ENCODE measurements around the gene CTNND2.

CTNND2 gene

GRCh38 chr5:11164531-11165294, 739.5 kb downstream of the CTNND2 start:
- H3K27me3 ChIP-seq (ENCODE audit: insufficient read depth, insufficient read length): no peaks in the 10 kb centered on the region
- no peaks in the 10 kb centered on the region for H3K9me3 ChIP-seq (ENCODE audit: insufficient read depth, low read length)
- H3K4me3 ChIP-seq (ENCODE audit: insufficient read length, low read depth): no peak overlapping the region
- no peaks in the 10 kb centered on the region for H3K4me1 ChIP-seq (ENCODE audit: insufficient read depth, insufficient read length)
- TF ChIP-seq ZNF274 (IDR thresholded peaks at IDR 0.05; ENCODE audit: low read depth, low read length) (no peak), YY1 (IDR thresholded peaks at IDR 0.05; ENCODE audit: insufficient read depth, insufficient read length) (no peak), SUZ12 (IDR thresholded peaks at IDR 0.05; ENCODE audit: extremely low read depth, insufficient read depth, insufficient read length) (no peak)
- DNase-seq (ENCODE audit: low read depth, low spot score): no peak
- no peak overlapping the region for H3K9ac ChIP-seq (ENCODE audit: insufficient read length, low read depth)
- H3K36me3 ChIP-seq (ENCODE audit: insufficient read depth, insufficient read length, low read length): no peaks in the 10 kb centered on the region

- Histone ChIP-seq H3K9me3 (ENCODE audit: insufficient read depth, low read length) (no peaks in the 10 kb centered on the region), H3K4me1 (ENCODE audit: insufficient read depth, insufficient read length) (no peaks in the 10 kb centered on the region), H3K36me3 (ENCODE audit: insufficient read depth, insufficient read length, low read length) (no peaks in the 10 kb centered on the region), H3K27me3 (ENCODE audit: insufficient read depth, insufficient read length) (no peaks in the 10 kb centered on the region), H3K4me3 (ENCODE audit: insufficient read length, low read depth) (no peak overlapping the region), H3K9ac (ENCODE audit: insufficient read length, low read depth) (no peak overlapping the region)
- no peak for DNase-seq (ENCODE audit: low read depth, low spot score)
- no peak for TF ChIP-seq SUZ12 (IDR thresholded peaks at IDR 0.05; ENCODE audit: extremely low read depth, insufficient read depth, insufficient read length)
- TF ChIP-seq ZNF274 (IDR thresholded peaks at IDR 0.05; ENCODE audit: low read depth, low read length): no peak
Measured at GRCh38 chr5:11157132-11157531, 747.1 kb downstream of the CTNND2 start.

GRCh38 chr5:11153670-11154382, 750.4 kb downstream of the CTNND2 start:
- Histone ChIP-seq H3K4me3 (ENCODE audit: insufficient read length, low read depth) (no peak overlapping the region), H3K36me3 (ENCODE audit: insufficient read depth, insufficient read length, low read length) (no peaks in the 10 kb centered on the region), H3K4me1 (ENCODE audit: insufficient read depth, insufficient read length) (no peaks in the 10 kb centered on the region), H3K9ac (ENCODE audit: insufficient read length, low read depth) (no peak overlapping the region), H3K27me3 (ENCODE audit: insufficient read depth, insufficient read length) (no peaks in the 10 kb centered on the region), H3K9me3 (ENCODE audit: insufficient read depth, low read length) (no peaks in the 10 kb centered on the region)
- no peak for DNase-seq (ENCODE audit: low read depth, low spot score)
- TF ChIP-seq ZNF274 (IDR thresholded peaks at IDR 0.05; ENCODE audit: low read depth, low read length) (no peak), SUZ12 (IDR thresholded peaks at IDR 0.05; ENCODE audit: extremely low read depth, insufficient read depth, insufficient read length) (no peak), YY1 (IDR thresholded peaks at IDR 0.05; ENCODE audit: insufficient read depth, insufficient read length) (no peak)

- TF ChIP-seq SUZ12 (IDR thresholded peaks at IDR 0.05; ENCODE audit: extremely low read depth, insufficient read depth, insufficient read length) (no peak), YY1 (IDR thresholded peaks at IDR 0.05; ENCODE audit: insufficient read depth, insufficient read length) (no peak), ZNF274 (IDR thresholded peaks at IDR 0.05; ENCODE audit: low read depth, low read length) (no peak)
- Histone ChIP-seq H3K4me3 (ENCODE audit: insufficient read length, low read depth) (no peak overlapping the region), H3K4me1 (ENCODE audit: insufficient read depth, insufficient read length) (no peaks in the 10 kb centered on the region), H3K9me3 (ENCODE audit: insufficient read depth, low read length) (no peaks in the 10 kb centered on the region), H3K36me3 (ENCODE audit: insufficient read depth, insufficient read length, low read length) (no peaks in the 10 kb centered on the region), H3K27me3 (ENCODE audit: insufficient read depth, insufficient read length) (no peaks in the 10 kb centered on the region), H3K9ac (ENCODE audit: insufficient read length, low read depth) (no peak overlapping the region)
- DNase-seq (ENCODE audit: low read depth, low spot score): no peak
Measured at GRCh38 chr5:11152368-11152767, 751.9 kb downstream of the CTNND2 start.

GRCh38 chr5:11150976-11151375, 753.3 kb downstream of the CTNND2 start:
- Histone ChIP-seq H3K27me3 (ENCODE audit: insufficient read depth, insufficient read length) (no peaks in the 10 kb centered on the region), H3K36me3 (ENCODE audit: insufficient read depth, insufficient read length, low read length) (no peaks in the 10 kb centered on the region), H3K4me1 (ENCODE audit: insufficient read depth, insufficient read length) (no peaks in the 10 kb centered on the region), H3K9ac (ENCODE audit: insufficient read length, low read depth) (no peak overlapping the region), H3K4me3 (ENCODE audit: insufficient read length, low read depth) (no peak overlapping the region), H3K9me3 (ENCODE audit: insufficient read depth, low read length) (no peaks in the 10 kb centered on the region)
- TF ChIP-seq ZNF274 (IDR thresholded peaks at IDR 0.05; ENCODE audit: low read depth, low read length) (no peak), SUZ12 (IDR thresholded peaks at IDR 0.05; ENCODE audit: extremely low read depth, insufficient read depth, insufficient read length) (no peak), YY1 (IDR thresholded peaks at IDR 0.05; ENCODE audit: insufficient read depth, insufficient read length) (no peak)
- DNase-seq (ENCODE audit: low read depth, low spot score): no peak

GRCh38 chr5:11148810-11149539, 755.3 kb downstream of the CTNND2 start:
- H3K4me3 ChIP-seq (ENCODE audit: insufficient read length, low read depth): no peak overlapping the region
- no peak for TF ChIP-seq SUZ12 (IDR thresholded peaks at IDR 0.05; ENCODE audit: extremely low read depth, insufficient read depth, insufficient read length)
- no peak for TF ChIP-seq YY1 (IDR thresholded peaks at IDR 0.05; ENCODE audit: insufficient read depth, insufficient read length)
- TF ChIP-seq ZNF274 (IDR thresholded peaks at IDR 0.05; ENCODE audit: low read depth, low read length): no peak
- no peaks in the 10 kb centered on the region for H3K4me1 ChIP-seq (ENCODE audit: insufficient read depth, insufficient read length)
- no peak for DNase-seq (ENCODE audit: low read depth, low spot score)
- no peak overlapping the region for H3K9ac ChIP-seq (ENCODE audit: insufficient read length, low read depth)
- no peaks in the 10 kb centered on the region for H3K9me3 ChIP-seq (ENCODE audit: insufficient read depth, low read length)
- H3K27me3 ChIP-seq (ENCODE audit: insufficient read depth, insufficient read length): no peaks in the 10 kb centered on the region
- H3K36me3 ChIP-seq (ENCODE audit: insufficient read depth, insufficient read length, low read length): no peaks in the 10 kb centered on the region

- Histone ChIP-seq H3K9me3 (ENCODE audit: insufficient read depth, low read length) (no peaks in the 10 kb centered on the region), H3K36me3 (ENCODE audit: insufficient read depth, insufficient read length, low read length) (no peaks in the 10 kb centered on the region), H3K27me3 (ENCODE audit: insufficient read depth, insufficient read length) (no peaks in the 10 kb centered on the region), H3K4me3 (ENCODE audit: insufficient read length, low read depth) (no peak overlapping the region), H3K9ac (ENCODE audit: insufficient read length, low read depth) (no peak overlapping the region), H3K4me1 (ENCODE audit: insufficient read depth, insufficient read length) (no peaks in the 10 kb centered on the region)
- TF ChIP-seq SUZ12 (IDR thresholded peaks at IDR 0.05; ENCODE audit: extremely low read depth, insufficient read depth, insufficient read length) (no peak), ZNF274 (IDR thresholded peaks at IDR 0.05; ENCODE audit: low read depth, low read length) (no peak), YY1 (IDR thresholded peaks at IDR 0.05; ENCODE audit: insufficient read depth, insufficient read length) (no peak)
- DNase-seq (ENCODE audit: low read depth, low spot score): no peak
Measured at GRCh38 chr5:11146171-11146570, 758.1 kb downstream of the CTNND2 start.
